VCaP (cell line): ENCODE measurements around the gene DENND4A.

Experiments
- H3K27ac ChIP-seq: fragments of 450-650 bp; 2 replicates; pipeline ENCODE4 v1.5.1; 2017
- CTCF ChIP-seq: fragments of 450-650 bp; conservative IDR thresholded peaks from 2 replicates; pipeline ENCODE4 v1.5.1; 2017; ENCODE audit warnings: mild to moderate bottlenecking, moderate library complexity

The DENND4A gene

GRCh38 chr15:65655026-65655425 lies 137.1 kb downstream of the DENND4A start:
- TF ChIP-seq CTCF: no peak
- H3K27ac ChIP-seq: no peak overlapping the region

DNA sequence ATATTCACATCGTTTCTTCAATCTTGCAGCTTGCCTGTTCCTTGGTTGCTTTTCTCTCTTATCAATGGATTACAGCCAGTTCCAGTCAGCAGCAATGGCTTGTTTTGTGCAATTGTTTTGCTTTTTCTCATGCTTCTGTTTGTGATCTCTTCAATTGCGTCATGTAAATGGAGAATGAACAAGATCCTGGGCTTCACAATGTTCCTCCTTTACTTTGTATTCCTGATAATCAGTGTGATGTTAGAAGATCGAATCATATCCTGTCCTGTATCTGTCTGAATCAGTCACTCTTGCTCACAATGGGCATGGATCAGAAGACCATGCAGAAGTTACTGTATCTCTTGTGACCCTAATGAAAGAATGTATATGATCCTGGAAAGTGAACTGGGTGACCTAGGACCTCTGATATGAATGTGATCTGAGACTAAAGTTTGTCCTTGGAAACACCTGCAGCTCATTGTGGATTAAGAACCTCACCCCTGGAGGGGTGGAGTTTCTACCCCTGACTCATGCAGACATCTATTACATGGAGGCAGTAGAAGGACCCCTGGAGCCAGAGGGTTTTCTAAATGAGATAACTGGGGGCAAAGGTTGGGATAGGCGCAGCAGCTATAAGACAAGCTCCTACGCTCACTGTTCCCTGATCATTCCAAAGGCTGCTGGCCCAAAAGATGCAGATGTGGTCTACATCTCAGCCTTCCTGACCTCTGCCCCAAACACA lies 138.1 kb downstream of the DENND4A start:
- H3K27ac ChIP-seq: no peak overlapping the region

DNA sequence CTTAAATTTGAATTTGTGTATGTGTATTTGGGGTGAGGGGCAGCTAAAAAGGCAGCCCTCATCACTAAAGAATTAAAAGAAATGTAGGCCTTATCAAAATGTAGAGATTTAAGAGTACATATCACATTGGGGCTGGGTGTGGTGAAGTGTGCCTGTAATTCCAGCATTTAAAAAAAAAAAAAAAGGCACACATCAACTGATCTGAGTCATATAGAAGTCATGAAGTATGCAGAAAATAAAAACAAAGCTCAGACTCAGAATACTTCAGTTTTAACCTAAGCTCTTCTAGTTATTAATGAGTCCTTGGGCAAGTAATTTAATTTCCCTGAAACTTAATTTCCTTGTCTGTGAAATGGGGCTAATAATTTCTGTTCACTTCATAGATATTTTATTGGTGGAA lies 138.8 kb downstream of the DENND4A start:
- TF ChIP-seq CTCF: no peak
- H3K27ac ChIP-seq: no peak overlapping the region

More for the DNA sequence above, 138.1 kb downstream of the DENND4A start:
- no peak for TF ChIP-seq CTCF

GRCh38 chr15:65651831-65652749 lies 140.0 kb downstream of the DENND4A start:
- TF ChIP-seq CTCF: no peak
- no peak overlapping the region for H3K27ac ChIP-seq

- TF ChIP-seq CTCF: no peak
- H3K27ac ChIP-seq: no peak overlapping the region
These were observed 141.1 kb downstream of the DENND4A start for GRCh38 chr15:65651042-65651322.

DNA sequence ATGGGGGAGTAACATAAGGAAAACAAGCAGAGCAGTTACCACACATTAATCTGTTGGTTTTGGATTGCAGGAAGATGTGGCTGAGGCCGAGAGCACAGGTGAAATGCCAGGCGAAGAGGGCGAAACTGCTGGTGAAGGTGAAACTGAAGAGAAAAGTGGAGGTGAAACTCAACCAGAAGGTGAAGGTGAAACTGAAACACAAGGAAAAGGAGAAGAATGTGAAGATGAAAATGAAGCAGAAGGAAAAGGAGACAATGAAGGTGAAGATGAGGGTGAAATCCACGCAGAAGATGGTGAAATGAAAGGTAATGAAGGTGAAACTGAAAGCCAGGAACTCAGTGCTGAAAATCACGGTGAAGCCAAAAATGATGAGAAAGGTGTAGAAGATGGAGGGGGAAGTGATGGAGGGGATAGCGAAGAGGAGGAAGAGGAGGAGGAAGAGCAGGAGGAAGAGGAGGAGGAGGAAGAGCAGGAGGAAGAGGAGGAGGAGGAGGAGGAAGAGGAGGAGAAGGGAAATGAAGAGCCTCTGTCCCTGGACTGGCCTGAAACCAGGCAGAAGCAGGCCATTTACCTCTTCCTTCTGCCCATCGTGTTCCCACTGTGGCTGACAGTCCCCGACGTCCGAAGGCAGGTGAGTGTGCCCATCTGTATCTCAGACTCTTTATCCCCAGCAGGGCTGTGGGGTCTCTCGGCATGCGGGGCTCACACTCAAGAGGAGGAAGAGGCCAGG lies 141.6 kb downstream of the DENND4A start:
- TF ChIP-seq CTCF: no peak
- H3K27ac ChIP-seq: no peak overlapping the region

DNA sequence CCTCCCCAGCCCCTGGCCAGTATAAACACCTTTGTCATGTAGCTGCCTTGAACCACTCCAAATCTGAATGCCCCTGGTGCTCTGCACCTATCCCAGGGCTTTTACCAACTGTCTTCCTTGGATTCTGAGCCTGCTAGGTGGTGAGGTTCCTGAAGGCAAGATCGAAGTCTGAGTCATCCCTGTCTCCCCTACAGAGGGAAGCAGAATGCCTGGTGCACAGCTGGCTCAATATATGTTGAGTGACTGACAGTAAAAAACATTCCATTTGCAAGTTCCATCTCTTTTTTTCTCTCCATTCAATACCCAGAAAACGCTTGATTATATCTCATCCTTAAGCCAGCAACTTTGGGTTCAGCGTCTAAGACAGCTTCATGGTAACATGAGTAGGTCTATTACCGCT lies 145.6 kb downstream of the DENND4A start:
- no peak overlapping the region for H3K27ac ChIP-seq
- no peak for TF ChIP-seq CTCF
